H9 (cell line): Measurements from ENCODE around the gene TOMT. TPM values are rescaled to one million over a fixed set of nuclear protein-coding genes. Genes with fewer than 3 reads are reported as not detected.

Source experiments
- DNase-seq: peaks from one replicate; pipeline ENCODE4 v3.0.0-alpha.2; 2017
- H2AFZ ChIP-seq: one replicate; pipeline ENCODE4 v1.6.1; 2013; ENCODE audit warnings: mild to moderate bottlenecking, low read length, control low read depth, moderate library complexity
- H2AK5ac ChIP-seq: 2 replicates; pipeline ENCODE4 v1.6.1; 2013; ENCODE audit warnings: low read length, control low read depth, mixed read lengths; ENCODE audit not compliant: insufficient read length
- H2BK120ac ChIP-seq: one replicate; pipeline ENCODE4 v1.6.1; 2013; ENCODE audit warnings: low read depth, mild to moderate bottlenecking, low read length, control low read depth, inconsistent platforms; ENCODE audit not compliant: poor library complexity, severe bottlenecking
- H2BK12ac ChIP-seq: 2 replicates; pipeline ENCODE4 v1.6.1; 2013; ENCODE audit warnings: low read length, control low read depth, mixed read lengths, low read depth; ENCODE audit not compliant: insufficient read length
- H2BK15ac ChIP-seq: 2 replicates; pipeline ENCODE4 v1.6.1; 2013; ENCODE audit warnings: low read depth, low read length, control low read depth
- H2BK20ac ChIP-seq: one replicate; pipeline ENCODE4 v1.6.1; 2013; ENCODE audit warnings: low read depth, mild to moderate bottlenecking, low read length, control low read depth, inconsistent platforms; ENCODE audit not compliant: poor library complexity, severe bottlenecking
- H2BK5ac ChIP-seq: 2 replicates; pipeline ENCODE4 v1.6.1; 2013; ENCODE audit warnings: low read length, control low read depth, mixed read lengths; ENCODE audit not compliant: insufficient read length
- H3K14ac ChIP-seq: 2 replicates; pipeline ENCODE4 v1.6.1; 2013; ENCODE audit warnings: low read length, control low read depth; ENCODE audit not compliant: insufficient read depth
- H3K18ac ChIP-seq: 2 replicates; pipeline ENCODE4 v1.6.1; 2013; ENCODE audit warnings: low read depth, mild to moderate bottlenecking, mixed read lengths, low read length, control low read depth; ENCODE audit not compliant: insufficient read length
- H3K23ac ChIP-seq: 2 replicates; pipeline ENCODE4 v1.6.1; 2013; ENCODE audit warnings: low read length, control low read depth, mixed read lengths, low read depth; ENCODE audit not compliant: insufficient read length
- H3K23me2 ChIP-seq: 2 replicates; pipeline ENCODE4 v1.6.1; 2013; ENCODE audit warnings: low read depth, mild to moderate bottlenecking, mixed read lengths, low read length, control low read depth; ENCODE audit not compliant: insufficient read length, poor library complexity, severe bottlenecking
- H3K27ac ChIP-seq: 2 replicates; pipeline ENCODE4 v1.5.1; 2013; ENCODE audit warnings: low read length, control low read depth, mixed read lengths, low read depth; ENCODE audit not compliant: insufficient read length
- H3K27me3 ChIP-seq: 2 replicates; pipeline ENCODE4 v1.6.1; 2013; ENCODE audit warnings: low read length, control low read depth, inconsistent platforms; ENCODE audit not compliant: insufficient read depth
- H3K4ac ChIP-seq: 2 replicates; pipeline ENCODE4 v1.6.1; 2013; ENCODE audit warnings: low read depth, mild to moderate bottlenecking, control low read depth, inconsistent platforms, low read length, moderate library complexity
- H3K4me1 ChIP-seq: 2 replicates; pipeline ENCODE4 v1.6.1; 2013; ENCODE audit warnings: low read length, control low read depth, inconsistent platforms; ENCODE audit not compliant: insufficient read depth
- H3K4me2 ChIP-seq: 2 replicates; pipeline ENCODE4 v1.6.1; 2013; ENCODE audit warnings: low read length, control low read depth, mixed read lengths; ENCODE audit not compliant: insufficient read length, insufficient read depth
- H3K56ac ChIP-seq: 2 replicates; pipeline ENCODE4 v1.6.1; 2013; ENCODE audit warnings: low read depth, mild to moderate bottlenecking, mixed read lengths, low read length, control low read depth; ENCODE audit not compliant: insufficient read length
- H3K79me1 ChIP-seq: 2 replicates; pipeline ENCODE4 v1.6.1; 2013; ENCODE audit warnings: low read depth, mild to moderate bottlenecking, moderate library complexity, low read length, control low read depth, inconsistent platforms; ENCODE audit not compliant: insufficient read depth, poor library complexity, severe bottlenecking
- H3K79me2 ChIP-seq: 2 replicates; pipeline ENCODE4 v1.6.1; 2013; ENCODE audit warnings: low read length, control low read depth, inconsistent platforms; ENCODE audit not compliant: insufficient read depth
- H3K9ac ChIP-seq: 2 replicates; pipeline ENCODE4 v1.6.1; 2013; ENCODE audit warnings: low read length, control low read depth, mixed read lengths; ENCODE audit not compliant: insufficient read length; ENCODE audit errors: extremely low read depth
- H3K9me3 ChIP-seq: one replicate; pipeline ENCODE4 v1.6.1; 2013; ENCODE audit warnings: low read depth, low read length, inconsistent platforms; ENCODE audit not compliant: control insufficient read depth
- H3T11ph ChIP-seq: one replicate; pipeline ENCODE4 v1.6.1; 2013; ENCODE audit warnings: mild to moderate bottlenecking, low read length, control low read depth, inconsistent platforms
- H4K20me1 ChIP-seq: one replicate; pipeline ENCODE4 v1.6.1; 2013; ENCODE audit not compliant: control insufficient read depth, insufficient read length, insufficient read depth
- H4K5ac ChIP-seq: 2 replicates; pipeline ENCODE4 v1.6.1; 2013; ENCODE audit warnings: low read depth, mild to moderate bottlenecking, mixed read lengths, low read length, control low read depth; ENCODE audit not compliant: insufficient read length
- H4K8ac ChIP-seq: replicated peaks from 2 replicates; pipeline ENCODE4 v1.6.1; 2013; ENCODE audit warnings: low read length, control low read depth, mixed read lengths, low read depth; ENCODE audit not compliant: insufficient read length
- H4K91ac ChIP-seq: 2 replicates; pipeline ENCODE4 v1.6.1; 2013; ENCODE audit warnings: low read depth, mild to moderate bottlenecking, moderate library complexity, mixed read lengths, low read length, control low read depth; ENCODE audit not compliant: insufficient read length
- H3K27ac Mint-ChIP-seq, 3 experiments: 2 replicates in 2 of 3; 3 replicates in 1 of 3; pipeline ENCODE4 v1.8.0; 2020 to 2021; ENCODE audit warnings: mixed read lengths in 3 of 3, mild to moderate bottlenecking in 1 of 3, moderate library complexity in 1 of 3
- H3K27me3 Mint-ChIP-seq: 2 replicates; pipeline ENCODE4 v1.8.0; 2021; ENCODE audit warnings: low read depth, mild to moderate bottlenecking, moderate library complexity, mixed read lengths
- H3K36me3 Mint-ChIP-seq, 3 experiments: 2 replicates in 2 of 3; 3 replicates in 1 of 3; pipeline ENCODE4 v1.8.0; 2020 to 2021; ENCODE audit warnings: low read depth in 3 of 3, mixed read lengths in 3 of 3; ENCODE audit not compliant: insufficient read depth in 1 of 3
- H3K4me1 Mint-ChIP-seq, 2 experiments: 2 replicates each; pipeline ENCODE4 v1.8.0; 2020; ENCODE audit warnings: mixed read lengths in 2 of 2
- H3K4me3 Mint-ChIP-seq, 2 experiments: 2 replicates in 1 of 2; 3 replicates in 1 of 2; pipeline ENCODE4 v1.8.0; 2020 to 2021; ENCODE audit warnings: mild to moderate bottlenecking in 2 of 2, mixed read lengths in 2 of 2, moderate library complexity in 1 of 2
- H3K9me3 Mint-ChIP-seq, 2 experiments: 2 replicates in 1 of 2; 3 replicates in 1 of 2; pipeline ENCODE4 v1.8.0; 2020; ENCODE audit warnings: mild to moderate bottlenecking in 2 of 2, mixed read lengths in 2 of 2, moderate library complexity in 1 of 2
- CTCF ChIP-seq: fragments of 200-600 bp; sonication (generic); conservative IDR thresholded peaks from 3 replicates; pipeline ENCODE4 v1.8.0; 2021; ENCODE audit warnings: antibody characterized with exemption, mild to moderate bottlenecking
- WGBS: extraction: QIAGEN DNeasy Blood & Tissue Kit; methylation state at CpG from one replicate; pipeline ENCODE4 v1.1.7; 2013; ENCODE audit warnings: missing lambda C conversion rate, low lambda C conversion rate, mixed read lengths; ENCODE audit not compliant: insufficient read length; ENCODE audit errors: extremely low coverage; 5-methylcytosine and 5-hydroxymethylcytosine counted together
- total RNA-seq: library from RNA; stranded (reverse); gene quantifications from 2 replicates; pipeline ENCODE4 v1.2.1, GENCODE V29; 2021

Gene TOMT
- total RNA-seq, 1 experiment from 2014 or later: not detected

- no peak overlapping the region for H2BK5ac ChIP-seq
- no peak overlapping the region for H2BK12ac ChIP-seq
- no peaks in the 10 kb centered on the region for H3K9me3 ChIP-seq
- peaks cover 11 to 13% of the 10 kb centered on the region in 2 experiments for H3K4me1 Mint-ChIP-seq
- no peak overlapping the region for H2AK5ac ChIP-seq
- H2BK15ac ChIP-seq: no peak overlapping the region
- H3K27ac Mint-ChIP-seq: no peak overlapping the region
- no peak overlapping the region for H3K18ac ChIP-seq
- no peak overlapping the region for H3K4me3 Mint-ChIP-seq
- no peak overlapping the region for H4K5ac ChIP-seq
- no peak overlapping the region for H2AFZ ChIP-seq
- H3K79me1 ChIP-seq: no peaks in the 10 kb centered on the region
- H3K56ac ChIP-seq: no peak overlapping the region
- H3K27ac ChIP-seq: no peak overlapping the region
- TF ChIP-seq CTCF: no peak
- DNase-seq: no peak
- no peak overlapping the region for H3T11ph ChIP-seq
- H3K14ac ChIP-seq: no peak overlapping the region
- H2BK120ac ChIP-seq: no peak overlapping the region
- H3K23me2 ChIP-seq: peaks cover 10% of the 10 kb centered on the region
- H3K23ac ChIP-seq: no peak overlapping the region
- H2BK20ac ChIP-seq: no peak overlapping the region
- H3K9me3 Mint-ChIP-seq: no peaks in the 10 kb centered on the region; a peak in 1 of 5 replicates
- WGBS: no CpG with 5 or more reads among the region's 6 CpGs
- no peaks in the 10 kb centered on the region for H4K20me1 ChIP-seq
- no peak overlapping the region for H3K4ac ChIP-seq
- H4K91ac ChIP-seq: no peak overlapping the region
- no peaks in the 10 kb centered on the region for H3K4me1 ChIP-seq
- H3K27me3 Mint-ChIP-seq: peaks cover 42% of the 10 kb centered on the region
- H3K4me2 ChIP-seq: no peak overlapping the region
- H3K36me3 Mint-ChIP-seq: peaks cover 0 to 1% (median 0%) of the 10 kb centered on the region in 3 experiments; a peak in 1 of 7 replicates
- no peaks in the 10 kb centered on the region; the same call in 1 of the 2 replicates for H3K27me3 ChIP-seq
- no peak overlapping the region for H3K9ac ChIP-seq
- no peak overlapping the region for H4K8ac ChIP-seq
- no peaks in the 10 kb centered on the region for H3K79me2 ChIP-seq
These were observed 10.5 kb downstream of the TOMT start for GRCh38 chr11:72116019-72116755.
